Measurements from ENCODE around the gene RASGEF1B.

- TF ChIP-seq POLR2A (IDR thresholded peaks at IDR 0.05; ENCODE audit: low read length): no peak
- TF ChIP-seq GATA1 (IDR thresholded peaks at IDR 0.05; ENCODE audit: low read depth, low read length): no peak
Measured at GRCh38 chr4:81431971-81432370, 39.7 kb downstream of the RASGEF1B start.

Data from erythroblast (primary cell).